Stimulated activated naive CD8-positive, alpha-beta T cell treated with anti-CD3 and anti-CD28 coated beads, Interleukin-15, Interleukin-2, amounts not matched to agents 100 U/mL and 50 U/mL, for 24 hours (primary cell): ENCODE data around the gene SMARCA4.
"Not testable (repeated sequence)": the region's sequence is repeated elsewhere in the genome, so short reads cannot be mapped to it uniquely, and the experiment has no call there.

Source experiments
- ATAC-seq: fragments of 150-1000 bp; cut with Tn5 transposase; one replicate; pipeline ENCODE4 v1.10.0; 2021
- DNase-seq: peaks from one replicate; pipeline ENCODE4 v3.0.0; 2021

The SMARCA4 gene

DNA sequence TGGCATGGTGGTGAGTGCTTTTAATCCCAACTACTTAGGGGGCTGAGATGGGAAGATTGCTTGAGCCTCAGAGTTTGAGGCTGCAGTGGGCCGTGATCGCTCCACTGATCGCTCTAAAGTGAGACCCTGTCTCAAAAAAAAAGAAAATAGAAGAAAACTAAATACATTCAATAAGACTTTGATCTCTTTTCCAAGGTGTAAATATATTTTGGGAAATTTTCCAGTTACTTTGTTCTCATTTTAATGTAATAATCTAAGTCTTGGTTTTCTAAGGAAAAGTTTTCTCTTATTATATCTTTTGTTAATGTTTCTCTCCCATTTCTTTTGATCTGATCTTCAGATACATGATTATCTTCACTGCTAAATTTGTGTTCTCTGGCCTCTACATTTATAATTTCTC, 138.0 kb downstream of the SMARCA4 start:
- DNase-seq: no peak
- no peak for ATAC-seq

DNA sequence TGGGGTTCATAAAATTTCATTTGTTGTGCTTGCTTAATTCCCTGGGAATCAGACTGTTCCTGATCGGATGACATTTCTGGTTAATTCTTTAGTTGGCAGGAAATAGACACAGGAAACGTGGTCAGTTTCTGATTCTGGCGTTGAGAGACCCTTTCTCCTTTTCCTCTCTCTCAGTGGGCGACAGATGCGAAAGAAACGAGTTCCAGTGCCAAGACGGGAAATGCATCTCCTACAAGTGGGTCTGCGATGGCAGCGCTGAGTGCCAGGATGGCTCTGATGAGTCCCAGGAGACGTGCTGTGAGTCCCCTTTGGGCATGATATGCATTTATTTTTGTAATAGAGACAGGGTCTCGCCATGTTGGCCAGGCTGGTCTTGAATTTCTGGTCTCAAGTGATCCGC, 139.2 kb downstream of the SMARCA4 start:
- ATAC-seq (no peak), DNase-seq (no peak)

DNA sequence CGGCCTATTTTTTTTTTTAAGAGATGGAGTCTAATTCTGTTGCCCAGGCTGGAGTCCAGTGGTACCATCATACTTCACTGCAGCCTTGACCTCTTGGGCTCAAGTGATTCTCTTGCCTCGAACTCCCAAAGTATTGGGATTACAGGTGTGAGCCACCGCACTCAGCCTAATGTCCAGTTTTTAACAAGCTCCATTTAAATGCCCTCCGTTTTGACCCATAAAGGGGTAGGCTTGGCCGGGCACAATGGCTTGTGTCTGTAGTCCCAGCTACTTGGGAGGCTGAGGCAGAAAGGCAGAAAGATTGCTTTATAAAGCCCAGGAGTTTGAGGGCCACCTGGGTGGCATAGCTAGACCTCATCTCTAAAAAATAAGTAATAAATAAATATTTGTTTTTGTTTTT, 140.2 kb downstream of the SMARCA4 start:
- no peak for ATAC-seq
- no peak for DNase-seq

DNA sequence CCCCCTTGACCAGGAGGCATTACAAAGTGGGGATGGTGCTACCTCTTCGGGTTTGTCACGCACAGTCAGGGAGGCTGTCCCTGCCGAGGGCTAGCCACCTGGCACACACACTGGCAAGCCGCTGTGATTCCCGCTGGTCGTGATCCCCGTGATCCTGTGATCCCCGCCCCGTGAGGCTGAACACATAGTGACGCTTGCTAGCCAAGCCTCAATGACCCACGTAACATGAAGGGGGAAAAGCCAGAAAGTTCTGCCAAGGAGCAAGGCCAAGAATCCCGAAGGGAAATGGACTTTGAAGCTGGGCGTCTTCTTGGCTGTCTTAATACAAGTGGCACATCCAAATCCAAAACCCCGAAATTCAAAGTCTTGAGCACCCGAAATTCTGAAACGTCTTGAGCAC, 142.1 kb downstream of the SMARCA4 start:
- ATAC-seq (no peak), DNase-seq (no peak)

DNA sequence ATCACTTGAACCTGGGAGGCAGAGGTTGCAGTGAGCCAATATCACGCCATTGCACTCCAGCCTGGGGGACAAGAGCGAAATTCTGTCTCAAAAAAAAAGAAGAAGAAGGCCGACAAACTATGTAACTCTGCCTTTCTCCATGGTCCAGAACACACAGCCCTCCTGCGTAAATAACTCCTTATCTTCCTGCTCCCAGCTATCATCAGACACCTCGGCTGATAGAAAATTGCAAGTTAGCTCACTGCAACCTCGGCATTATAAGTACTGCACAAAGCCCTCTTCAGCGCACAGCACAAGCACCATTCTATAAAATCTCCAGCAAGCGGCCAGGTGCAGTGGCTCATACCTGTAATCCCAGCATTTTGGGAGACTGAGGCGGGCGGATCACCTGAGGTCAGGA, 142.8 kb downstream of the SMARCA4 start:
- ATAC-seq, DNase-seq: not testable (repeated sequence)

DNA sequence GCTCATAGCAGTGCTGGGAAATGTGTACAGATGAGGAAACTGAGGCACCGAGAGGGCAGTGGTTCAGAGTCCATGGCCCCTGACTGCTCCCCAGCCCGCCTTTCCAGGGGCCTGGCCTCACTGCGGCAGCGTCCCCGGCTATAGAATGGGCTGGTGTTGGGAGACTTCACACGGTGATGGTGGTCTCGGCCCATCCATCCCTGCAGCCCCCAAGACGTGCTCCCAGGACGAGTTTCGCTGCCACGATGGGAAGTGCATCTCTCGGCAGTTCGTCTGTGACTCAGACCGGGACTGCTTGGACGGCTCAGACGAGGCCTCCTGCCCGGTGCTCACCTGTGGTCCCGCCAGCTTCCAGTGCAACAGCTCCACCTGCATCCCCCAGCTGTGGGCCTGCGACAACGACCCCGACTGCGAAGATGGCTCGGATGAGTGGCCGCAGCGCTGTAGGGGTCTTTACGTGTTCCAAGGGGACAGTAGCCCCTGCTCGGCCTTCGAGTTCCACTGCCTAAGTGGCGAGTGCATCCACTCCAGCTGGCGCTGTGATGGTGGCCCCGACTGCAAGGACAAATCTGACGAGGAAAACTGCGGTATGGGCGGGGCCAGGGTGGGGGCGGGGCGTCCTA, 144.3 kb downstream of the SMARCA4 start:
- no peak for ATAC-seq
- no peak for DNase-seq

DNA sequence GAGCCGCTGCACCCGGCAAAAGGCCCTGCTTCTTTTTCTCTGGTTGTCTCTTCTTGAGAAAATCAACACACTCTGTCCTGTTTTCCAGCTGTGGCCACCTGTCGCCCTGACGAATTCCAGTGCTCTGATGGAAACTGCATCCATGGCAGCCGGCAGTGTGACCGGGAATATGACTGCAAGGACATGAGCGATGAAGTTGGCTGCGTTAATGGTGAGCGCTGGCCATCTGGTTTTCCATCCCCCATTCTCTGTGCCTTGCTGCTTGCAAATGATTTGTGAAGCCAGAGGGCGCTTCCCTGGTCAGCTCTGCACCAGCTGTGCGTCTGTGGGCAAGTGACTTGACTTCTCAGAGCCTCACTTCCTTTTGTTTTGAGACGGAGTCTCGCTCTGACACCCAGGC, 145.6 kb downstream of the SMARCA4 start:
- DNase-seq: no peak
- ATAC-seq: no peak

DNA sequence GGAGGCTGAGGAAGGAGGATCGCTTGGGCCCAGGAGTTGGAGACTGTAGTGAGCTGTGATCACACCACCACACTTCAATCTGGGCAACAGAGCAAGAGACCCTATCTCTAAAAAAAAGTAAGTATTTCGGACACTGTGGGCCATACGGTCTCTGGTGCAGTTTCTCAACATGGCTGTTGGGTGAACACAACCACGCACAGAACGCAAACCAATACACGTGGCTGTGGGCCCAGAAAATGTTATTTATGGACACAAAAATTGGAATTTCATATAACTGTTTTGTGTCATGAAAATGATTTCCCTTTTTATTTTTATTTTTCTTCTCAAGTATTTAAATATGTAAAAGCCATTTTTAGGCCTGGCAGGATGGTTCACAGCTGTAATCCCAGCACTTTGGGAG, 147.9 kb downstream of the SMARCA4 start:
- DNase-seq (no peak), ATAC-seq (no peak)

DNA sequence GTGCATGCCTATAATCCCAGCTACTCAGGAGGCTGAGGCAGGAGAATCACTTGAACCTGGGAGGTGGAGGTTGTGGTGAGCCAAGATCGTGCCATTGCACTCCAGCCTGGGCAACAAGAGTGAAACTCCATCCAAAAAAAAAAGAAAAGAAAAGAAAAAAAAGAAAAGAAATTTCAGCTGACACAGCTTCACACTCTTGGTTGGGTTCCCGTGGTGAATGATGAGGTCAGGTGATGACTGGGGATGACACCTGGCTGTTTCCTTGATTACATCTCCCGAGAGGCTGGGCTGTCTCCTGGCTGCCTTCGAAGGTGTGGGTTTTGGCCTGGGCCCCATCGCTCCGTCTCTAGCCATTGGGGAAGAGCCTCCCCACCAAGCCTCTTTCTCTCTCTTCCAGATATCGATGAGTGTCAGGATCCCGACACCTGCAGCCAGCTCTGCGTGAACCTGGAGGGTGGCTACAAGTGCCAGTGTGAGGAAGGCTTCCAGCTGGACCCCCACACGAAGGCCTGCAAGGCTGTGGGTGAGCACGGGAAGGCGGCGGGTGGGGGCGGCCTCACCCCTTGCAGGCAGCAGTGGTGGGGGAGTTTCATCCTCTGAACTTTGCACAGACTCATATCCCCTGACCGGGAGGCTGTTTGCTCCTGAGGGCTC, 150.4 kb downstream of the SMARCA4 start:
- DNase-seq (no peak), ATAC-seq (no peak)

DNA sequence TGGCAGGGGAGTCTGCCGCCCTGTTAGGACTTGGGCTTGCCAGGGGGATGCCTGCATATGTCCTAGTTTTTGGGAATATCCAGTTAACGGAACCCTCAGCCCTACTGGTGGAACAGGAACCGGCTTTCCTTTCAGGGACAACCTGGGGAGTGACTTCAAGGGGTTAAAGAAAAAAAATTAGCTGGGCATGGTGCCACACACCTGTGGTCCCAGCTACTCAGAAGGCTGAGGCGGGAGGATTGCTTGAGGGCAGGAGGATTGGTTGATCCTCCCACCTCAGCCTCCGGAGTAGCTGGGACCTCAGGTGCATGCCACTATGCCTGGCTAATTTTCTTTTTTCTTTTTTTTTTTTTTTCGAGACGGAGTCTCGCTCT, 150.9 kb downstream of the SMARCA4 start:
- ATAC-seq (no peak), DNase-seq (no peak)
